ENCODE results near the gene SIVA1. TPM values are rescaled to one million over a fixed set of nuclear protein-coding genes. Genes with fewer than 3 reads are reported as not detected.

Gene SIVA1
- total and polyA plus RNA-seq, 9 of the 15 experiments (the other 6 are each of a cell fraction or from before 2014, with no cell fraction given) = 4.2 to 186 (median 54.2) TPM

DNA sequence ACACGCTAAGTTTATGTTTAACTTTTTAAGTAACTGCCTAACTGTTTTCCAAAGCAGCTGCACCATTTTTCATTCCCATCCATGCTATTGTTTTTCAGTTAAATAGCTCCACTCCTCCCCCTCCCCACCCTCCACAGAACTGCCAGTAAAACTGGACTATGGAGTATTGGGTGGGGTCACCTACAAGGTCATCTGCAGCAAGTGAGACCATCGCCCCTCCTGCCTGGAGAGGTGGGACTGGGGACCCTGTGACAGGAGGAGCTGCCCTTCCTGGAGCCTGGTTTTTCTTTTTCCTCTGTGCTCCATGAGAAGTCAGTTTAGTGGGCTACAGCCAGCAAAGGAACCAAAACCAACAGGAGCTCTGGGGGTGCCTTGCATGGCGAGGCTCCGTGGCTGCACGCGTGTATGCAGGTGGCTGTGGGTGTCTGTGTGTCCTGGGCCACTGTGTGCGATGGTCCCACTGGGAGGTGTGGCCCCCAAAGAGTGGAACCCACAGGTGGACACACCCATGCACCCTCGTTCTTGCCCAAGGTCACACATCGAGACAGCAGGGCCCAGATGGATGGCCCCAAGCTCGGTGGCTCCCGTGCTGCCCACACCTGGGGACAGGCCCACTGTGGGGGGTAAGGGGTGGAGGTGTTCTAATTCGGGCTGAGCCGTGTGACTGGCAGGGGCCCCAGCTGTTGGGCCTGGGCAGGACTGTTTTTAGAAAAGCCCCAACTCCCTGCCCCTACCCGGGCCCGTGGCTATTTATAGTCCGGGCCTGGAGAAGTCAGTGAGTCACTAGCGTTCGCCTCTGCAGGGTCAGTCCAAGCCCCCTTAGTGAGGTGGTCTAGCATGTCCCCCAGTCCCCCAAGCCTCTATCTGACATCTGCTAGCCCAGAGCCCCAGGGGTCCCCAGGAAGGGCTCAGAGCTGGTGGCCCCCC, 31.2 kb upstream of the SIVA1 start:
- in situ Hi-C loops (cut with MboI) (no loop called here), intact Hi-C loops (cut with micrococcal nuclease) (no loop called here)
- H3K9ac ChIP-seq (ENCODE audit: insufficient read depth in 1 of 2, low read depth in 2 of 2, low read length in 2 of 2) = peak overlapping the region in 1 of 2 experiments; percentile 14; a peak in 1 of 4 replicates
- POLR2A ChIA-PET = interaction anchor here (0.6 to 1.1 kb wide), 3 partner anchors 13 to 170 kb away, joined by 3 read pairs; no protein-coding TSS in a partner anchor
- no peaks in the 10 kb centered on the region for H3K9me1 ChIP-seq (ENCODE audit: control insufficient read depth, insufficient read depth, low read length)
- CTCF ChIA-PET (ENCODE audit: low intra/inter-chr PET ratio) = interaction anchor here (1.1 kb wide), 1 partner anchor 73 kb away, joined by 3 read pairs; no protein-coding TSS in a partner anchor
- H3K36me3 ChIP-seq (ENCODE audit: control insufficient read depth, insufficient read depth, low read length) = no peaks in the 10 kb centered on the region
- BruUV-seq (replicated peaks) = no TSS peak
- no peak overlapping the region for H3K27ac ChIP-seq (ENCODE audit: extremely low read depth, low read depth, low read length)
- peaks cover 13% of the 10 kb centered on the region for H3K79me2 ChIP-seq (ENCODE audit: control insufficient read depth, insufficient read depth, low read length)
- no peak for TF ChIP-seq RAD51 (IDR thresholded peaks at IDR 0.05; ENCODE audit: borderline replicate concordance, low read depth)
- no peak for TF ChIP-seq RBBP5 (IDR thresholded peaks at IDR 0.05; ENCODE audit: borderline replicate concordance, insufficient read depth, low read length, poor library complexity, severe bottlenecking)
- no peak for TF ChIP-seq ELF4 (CRISPR knock-in tag; IDR thresholded peaks at IDR 0.05)
- TF ChIP-seq PHF20 (IDR thresholded peaks at IDR 0.05; ENCODE audit: partially characterized antibody) = no peak
- TF ChIP-seq PML (IDR thresholded peaks at IDR 0.05; ENCODE audit: low read length) = no peak
- TF ChIP-seq NFIC (IDR thresholded peaks at IDR 0.05) = no peak
- no peak for TF ChIP-seq ZKSCAN8 (CRISPR knock-in tag; IDR thresholded peaks at IDR 0.05)
- TF ChIP-seq, protein P1, sequence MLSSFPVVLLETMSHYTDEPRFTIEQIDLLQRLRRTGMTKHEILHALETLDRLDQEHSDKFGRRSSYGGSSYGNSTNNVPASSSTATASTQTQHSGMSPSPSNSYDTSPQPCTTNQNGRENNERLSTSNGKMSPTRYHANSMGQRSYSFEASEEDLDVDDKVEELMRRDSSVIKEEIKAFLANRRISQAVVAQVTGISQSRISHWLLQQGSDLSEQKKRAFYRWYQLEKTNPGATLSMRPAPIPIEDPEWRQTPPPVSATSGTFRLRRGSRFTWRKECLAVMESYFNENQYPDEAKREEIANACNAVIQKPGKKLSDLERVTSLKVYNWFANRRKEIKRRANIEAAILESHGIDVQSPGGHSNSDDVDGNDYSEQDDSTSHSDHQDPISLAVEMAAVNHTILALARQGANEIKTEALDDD (IDR thresholded peaks at IDR 0.05) = no peak
- TF ChIP-seq SMAD1 (IDR thresholded peaks at IDR 0.05; ENCODE audit: low read depth, low read length, partially characterized antibody) = no peak
- no peaks in the 10 kb centered on the region for H3K27me3 ChIP-seq (ENCODE audit: control insufficient read depth in 2 of 2, insufficient read depth in 2 of 2, low read length in 2 of 2)
- FAIRE-seq = no peak
- H3K9me3 ChIP-seq (replicated peaks; ENCODE audit: control insufficient read depth, insufficient read depth, low read depth, low read length) = no peaks in the 10 kb centered on the region
- peaks cover 3% of the 10 kb centered on the region; the same call in 1 of the 2 replicates for H4K20me1 ChIP-seq (replicated peaks; ENCODE audit: control insufficient read depth, insufficient read depth, low read length)
- H2AFZ ChIP-seq (ENCODE audit: low read depth, low read length) = no peak overlapping the region
- 72% methylated on average over 12 of the region's 18 CpGs for WGBS (ENCODE audit: insufficient coverage, low coverage, missing lambda C conversion rate)
- peaks cover 7 to 63% of the 10 kb centered on the region in 2 experiments; a peak in 3 of 5 replicates for H3K4me1 ChIP-seq (replicated peaks in 1 of 2; ENCODE audit: control insufficient read depth in 2 of 2, insufficient read depth in 2 of 2, low read length in 2 of 2)
- no peak for ATAC-seq
- no peak overlapping the region for H3K4me3 ChIP-seq
- no peak overlapping the region for H3K4me2 ChIP-seq (ENCODE audit: insufficient read depth, low read length)
- no peak for DNase-seq (ENCODE audit: extremely low read depth in 1 of 4, low spot score in 3 of 4)

Measured in K562 (cell line).